BJ (cell line): ENCODE results near the gene MARCHF2. TPM values are rescaled to one million over a fixed set of nuclear protein-coding genes. Genes with fewer than 3 reads are reported as not detected.

Experiments used
- CTCF ChIA-PET: fragments of 350-600 bp; formaldehyde crosslinking; extraction: SDS; loops from one replicate; lab custom pipeline; 2021; ENCODE audit warnings: antibody characterized with exemption, inconsistent platforms; lab: Yijun Ruan, JAX
- POLR2A ChIA-PET: fragments of 300-600 bp; sonication (Branson Sonifier 250); formaldehyde crosslinking; extraction: SDS; loops from one replicate; lab custom pipeline; 2021; ENCODE audit warnings: antibody characterized with exemption; lab: Charles Lee
- DNase-seq: peaks from one replicate; pipeline ENCODE4 v3.0.0-alpha.2; 2011; ENCODE audit warnings: low read depth
- H3K27me3 ChIP-seq: 2 replicates; pipeline ENCODE4 v1.6.0; 2011; ENCODE audit warnings: low read length; ENCODE audit not compliant: control insufficient read depth, insufficient read depth
- H3K36me3 ChIP-seq: 2 replicates; pipeline ENCODE4 v1.5.1; 2011; ENCODE audit warnings: low read length; ENCODE audit not compliant: control insufficient read depth, insufficient read depth
- H3K4me3 ChIP-seq: 2 replicates; pipeline ENCODE4 v1.5.1; 2011; ENCODE audit warnings: low read depth, mild to moderate bottlenecking, control low read depth, low read length
- CTCF ChIP-seq: IDR thresholded peaks from 2 replicates; pipeline ENCODE4 v1.5.1; 2011; ENCODE audit warnings: low read depth, mild to moderate bottlenecking, control low read depth, inconsistent platforms, low read length, moderate library complexity; ENCODE audit not compliant: insufficient read depth
- polyA plus RNA-seq: library from polyadenylated mRNA; depleted of rRNA; stranded (reverse); fragments of >200 nt; gene quantifications from 2 replicates; pipeline ENCODE4 v1.2.3, GENCODE V29; 2011

Gene MARCHF2
- polyA plus RNA-seq, 1 experiment = 39.3 TPM

DNA sequence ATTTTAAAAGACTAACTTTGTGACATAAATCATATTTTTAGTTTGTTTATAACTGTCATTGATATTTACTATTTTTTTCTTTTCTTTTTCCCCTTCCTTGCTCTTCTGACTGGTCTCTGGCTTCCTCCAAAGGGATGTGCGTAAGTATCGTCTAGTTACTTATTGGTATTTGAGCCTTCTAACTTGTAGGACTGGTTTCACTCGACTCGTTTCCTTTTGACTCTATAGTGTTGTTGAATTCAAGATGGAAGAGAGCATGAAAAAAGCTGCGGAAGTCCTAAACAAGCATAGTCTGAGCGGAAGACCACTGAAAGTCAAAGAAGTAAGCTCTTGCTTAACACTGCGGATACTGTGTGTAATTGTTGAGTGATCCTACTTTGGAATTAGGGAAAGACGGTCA, 50.3 kb downstream of the MARCHF2 start:
- DNase-seq = no peak
- TF ChIP-seq CTCF = no peak
- Histone ChIP-seq H3K4me3 (no peak overlapping the region), H3K36me3 (peaks cover 16% of the 10 kb centered on the region), H3K27me3 (no peaks in the 10 kb centered on the region)
- ChIA-PET POLR2A (no interaction called here), CTCF (interaction anchor here (0.9 to 1.9 kb wide), 3 partner anchors 15 to 110 kb away, joined by 4 to 10 read pairs (median 4); no protein-coding TSS in a partner anchor)

- CTCF ChIA-PET = interaction anchor here (1.0 kb wide), 1 partner anchor 105 kb away, joined by 5 read pairs; no protein-coding TSS in a partner anchor
- POLR2A ChIA-PET = no interaction called here
- peaks cover 26% of the 10 kb centered on the region for H3K36me3 ChIP-seq
- TF ChIP-seq CTCF = no peak
- no peaks in the 10 kb centered on the region for H3K27me3 ChIP-seq
- DNase-seq = no peak
- H3K4me3 ChIP-seq = no peak overlapping the region
These were observed 52.9 kb downstream of the MARCHF2 start for GRCh38 chr19:8466018-8466417.

GRCh38 chr19:8468124-8468523, 55.0 kb downstream of the MARCHF2 start:
- H3K36me3 ChIP-seq = peaks cover 36% of the 10 kb centered on the region
- no peak overlapping the region for H3K4me3 ChIP-seq
- ChIA-PET POLR2A (no interaction called here), CTCF (interaction anchor here (0.8 to 1.2 kb wide), 2 partner anchors 11 to 110 kb away, joined by 3 read pairs; no protein-coding TSS in a partner anchor)
- no peaks in the 10 kb centered on the region for H3K27me3 ChIP-seq
- no peak for TF ChIP-seq CTCF
- DNase-seq = no peak

DNA sequence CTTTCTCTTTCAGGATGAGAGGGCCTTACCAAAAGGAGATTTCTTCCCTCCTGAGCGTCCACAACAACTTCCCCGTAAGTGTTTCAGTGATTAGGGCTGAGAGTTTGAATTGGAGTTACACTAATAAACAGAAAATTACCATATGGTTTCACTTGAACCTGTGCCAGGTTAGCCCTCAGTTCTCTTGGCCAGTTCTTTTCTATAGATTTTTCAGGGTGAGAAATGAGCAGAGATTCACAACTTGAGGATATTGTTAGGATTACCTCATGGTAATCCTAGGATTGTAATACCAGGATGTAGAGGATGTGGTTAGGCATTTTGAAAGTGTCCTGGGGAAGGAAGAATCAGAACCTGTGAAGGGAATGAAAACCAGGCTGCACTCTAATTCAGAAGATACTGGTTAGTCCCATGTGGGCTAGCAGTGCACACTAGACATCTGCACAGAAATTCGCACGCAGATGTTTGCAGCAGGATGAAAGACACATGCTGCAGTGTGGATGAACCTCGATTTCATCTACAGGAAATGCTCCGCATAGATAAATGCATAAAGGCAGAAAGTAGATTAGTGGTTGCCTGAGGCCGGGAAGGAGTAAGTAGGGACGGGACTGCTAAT, 55.8 kb downstream of the MARCHF2 start:
- DNase-seq = no peak

More for the DNA sequence above, 55.8 kb downstream of the MARCHF2 start:
- H3K36me3 ChIP-seq = peaks cover 31% of the 10 kb centered on the region
- H3K4me3 ChIP-seq = no peak overlapping the region
- CTCF ChIA-PET = no interaction called here
- TF ChIP-seq CTCF = no peak
- no peaks in the 10 kb centered on the region for H3K27me3 ChIP-seq
- POLR2A ChIA-PET = no interaction called here
